Activated T-cell treated with anti-CD3 and anti-CD28 coated beads, Interleukin-2, amount 50 U/mL, for 4 hours (primary cell): ENCODE results near the gene CPA1. TPM values are rescaled to one million over a fixed set of nuclear protein-coding genes. Genes with fewer than 3 reads are reported as not detected.
A peak's percentile ranks its signal among the peaks of the same experiment; 100 is the strongest.

Source experiments
- ATAC-seq, 2 donors: fragments of 200-7000 bp; cut with Tn5 transposase; one replicate each; pipeline ENCODE4 v1.10.0; 2021
- DNase-seq: peaks from one replicate; pipeline ENCODE4 v3.0.0-alpha.2; 2020
- H3K27me3 Mint-ChIP-seq: one replicate; pipeline ENCODE4 v1.8.0; 2021; ENCODE audit warnings: low read depth, mixed read lengths
- H3K36me3 Mint-ChIP-seq: one replicate; pipeline ENCODE4 v1.8.0; 2022; ENCODE audit warnings: mixed read lengths; ENCODE audit not compliant: insufficient read depth
- H3K4me1 Mint-ChIP-seq: one replicate; pipeline ENCODE4 v1.8.0; 2021; ENCODE audit warnings: low read depth, mixed read lengths
- H3K4me3 Mint-ChIP-seq: one replicate; pipeline ENCODE4 v1.8.0; 2021; ENCODE audit warnings: mild to moderate bottlenecking, moderate library complexity, mixed read lengths
- H3K9me3 Mint-ChIP-seq: one replicate; pipeline ENCODE4 v1.8.0; 2021; ENCODE audit warnings: mixed read lengths
- total RNA-seq, 3 donors: library from RNA; stranded (reverse); gene quantifications; one replicate each; pipeline ENCODE4 v1.2.1, GENCODE V29; 2021

The CPA1 gene
- total RNA-seq, 3 donors from 2014 or later: 4.9 to 11.6 (median 7.4) TPM

DNA sequence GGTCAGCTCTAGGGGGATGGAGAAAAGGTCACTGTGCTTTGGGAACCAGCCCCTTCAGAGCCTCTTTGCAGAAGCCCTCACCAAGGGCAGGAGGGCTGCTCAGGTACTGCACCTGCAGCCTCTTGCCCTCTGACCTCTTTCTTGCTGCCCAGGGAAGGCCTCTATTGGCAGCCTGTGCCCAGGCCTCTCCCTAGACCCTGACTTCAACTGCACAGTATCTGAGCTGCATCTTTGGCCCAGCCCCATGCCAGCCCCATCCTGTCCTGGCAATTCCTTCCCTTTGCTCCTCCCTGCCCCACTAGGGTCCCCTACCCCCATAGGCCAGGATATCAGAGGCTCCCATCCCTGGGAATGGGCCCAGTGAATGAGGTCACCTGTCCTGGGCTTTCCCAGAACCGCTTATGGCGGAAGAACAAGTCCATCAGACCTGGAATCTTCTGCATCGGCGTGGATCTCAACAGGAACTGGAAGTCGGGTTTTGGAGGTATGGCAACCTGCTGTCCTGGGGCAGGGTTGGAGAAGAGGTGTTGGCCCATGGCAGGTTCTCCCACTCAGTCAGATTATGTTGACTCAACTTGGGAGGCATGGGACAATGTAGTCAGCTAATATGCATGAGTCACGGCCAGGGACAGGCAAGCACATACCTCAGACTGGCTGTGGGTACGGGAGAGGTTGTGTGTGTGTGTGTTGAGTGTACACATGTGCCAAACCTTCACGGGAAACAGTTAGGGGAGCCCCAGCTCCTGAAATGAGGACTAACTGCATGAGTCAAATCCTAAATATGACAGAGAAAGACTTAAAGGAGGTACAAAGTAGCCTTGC, 17.1 kb upstream of the CPA1 start:
- Mint-ChIP-seq H3K36me3 (no peaks in the 10 kb centered on the region), H3K9me3 (peaks cover 8% of the 10 kb centered on the region), H3K27me3 (peaks cover 3% of the 10 kb centered on the region), H3K4me1 (peaks cover 5% of the 10 kb centered on the region), H3K4me3 (no peak overlapping the region)
- ATAC-seq: peak; percentile 82 to 88
- no peak for DNase-seq

DNA sequence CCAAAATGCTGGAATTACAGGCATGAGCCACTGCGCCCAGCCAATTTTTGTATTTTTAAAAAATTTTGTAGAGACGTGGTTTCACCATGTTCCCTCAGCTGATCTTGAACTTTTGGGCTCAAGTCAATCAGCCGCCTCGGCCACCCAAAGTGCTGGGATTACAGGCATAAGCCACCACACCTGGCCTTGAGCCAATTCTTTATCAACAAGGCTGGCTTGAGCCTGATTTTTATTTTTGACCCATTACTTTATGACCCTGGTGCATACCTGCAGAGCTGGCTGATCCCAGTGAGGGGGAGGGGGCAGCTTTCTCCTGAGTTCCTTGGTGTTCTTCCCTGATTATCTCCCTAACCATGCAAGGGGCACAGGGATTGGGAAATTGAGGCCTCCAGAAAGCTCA, 15.8 kb upstream of the CPA1 start:
- H3K4me1 Mint-ChIP-seq: peaks cover 5% of the 10 kb centered on the region
- H3K36me3 Mint-ChIP-seq: no peaks in the 10 kb centered on the region

DNA sequence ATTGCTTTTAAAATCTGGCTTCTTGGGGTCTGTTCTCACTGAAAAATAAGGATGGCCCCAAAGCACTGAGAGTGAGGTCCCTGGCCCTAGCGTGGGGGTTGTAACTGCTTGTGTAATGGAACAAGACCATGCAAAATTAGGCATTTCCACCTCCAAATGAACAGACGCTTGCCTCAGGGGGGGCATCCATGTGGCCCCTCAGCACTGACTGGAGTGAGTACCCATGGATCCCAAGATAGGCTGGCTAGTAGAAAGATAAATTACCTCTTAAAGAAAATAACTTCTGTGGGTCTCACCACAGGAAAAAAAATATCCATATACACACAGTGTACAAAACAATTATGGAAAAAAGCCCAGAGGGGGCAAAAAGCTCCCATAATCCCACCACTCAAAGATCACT, 15.2 kb upstream of the CPA1 start:
- ATAC-seq (no peak), DNase-seq (no peak)
- Mint-ChIP-seq H3K27me3 (peaks cover 3% of the 10 kb centered on the region), H3K4me1 (peaks cover 5% of the 10 kb centered on the region), H3K36me3 (no peaks in the 10 kb centered on the region), H3K9me3 (no peaks in the 10 kb centered on the region), H3K4me3 (no peak overlapping the region)

More for the DNA sequence above, 15.8 kb upstream of the CPA1 start:
- ATAC-seq: no peak
- Mint-ChIP-seq H3K4me3 (no peak overlapping the region), H3K9me3 (peaks cover 4% of the 10 kb centered on the region), H3K27me3 (peaks cover 3% of the 10 kb centered on the region)
- DNase-seq: no peak

DNA sequence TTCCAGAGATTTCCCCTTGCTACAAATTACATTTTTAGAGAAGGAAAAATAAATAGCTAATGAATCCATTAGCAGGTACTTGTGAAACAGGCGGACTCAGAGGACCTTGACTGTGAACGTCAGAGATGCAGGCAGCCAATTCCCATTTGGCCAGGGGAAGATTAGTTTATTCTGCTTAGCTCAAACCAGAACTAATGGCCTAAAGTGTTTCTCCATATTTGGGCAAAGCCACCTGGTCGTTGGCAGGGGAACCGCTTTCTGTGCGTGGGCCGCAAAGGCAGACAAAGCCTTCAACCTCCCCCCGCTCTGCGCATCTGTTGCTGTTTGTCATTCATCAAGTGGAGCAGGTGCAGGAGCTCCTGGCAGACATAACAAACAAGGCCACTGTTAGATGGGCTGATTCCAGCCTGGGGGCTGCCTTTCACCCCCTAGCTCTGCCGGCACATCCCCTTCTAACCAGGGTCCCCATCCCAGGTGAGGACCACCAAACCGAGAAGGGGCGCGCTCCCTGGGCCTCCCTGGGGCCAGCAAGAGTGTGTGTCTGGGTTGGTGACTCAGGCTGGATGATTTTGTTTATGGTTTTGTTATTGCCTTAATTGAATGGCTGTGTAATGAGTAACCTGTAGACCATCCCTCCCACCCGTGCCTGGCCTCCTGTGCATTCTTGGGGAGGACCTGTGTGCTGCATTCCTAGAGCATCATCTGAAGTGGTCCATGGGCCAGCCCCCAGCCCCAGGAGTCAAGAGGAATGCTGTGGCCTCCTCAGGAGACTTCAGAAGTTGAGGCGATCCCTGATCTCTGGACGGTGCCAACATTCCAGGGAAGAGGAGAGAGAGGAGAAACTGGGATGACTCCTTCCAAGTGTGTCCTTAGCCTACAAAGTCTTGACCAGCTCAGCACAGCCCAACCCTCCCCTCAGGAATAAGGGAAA, 14.5 kb upstream of the CPA1 start:
- H3K4me3 Mint-ChIP-seq: no peak overlapping the region

DNA sequence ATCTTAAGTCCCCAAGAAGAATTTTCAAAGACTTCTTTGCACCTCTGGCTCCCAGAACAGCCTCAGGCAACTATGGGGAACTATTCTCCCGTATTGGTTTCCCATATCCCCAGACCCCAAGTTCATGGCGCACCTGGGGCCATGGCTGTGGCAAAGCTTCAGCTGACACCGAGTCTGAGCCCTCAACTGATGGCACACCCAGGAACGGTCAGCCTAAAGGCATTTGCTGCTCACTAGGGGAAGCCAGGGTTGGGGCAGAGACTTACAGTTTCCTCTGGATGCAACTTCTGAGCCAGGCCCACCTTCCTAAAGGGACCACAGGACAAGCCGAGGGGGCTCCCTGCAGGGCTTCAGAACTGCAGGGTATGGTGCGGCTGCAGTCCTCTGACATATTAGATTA, 13.7 kb upstream of the CPA1 start:
- DNase-seq: no peak
- no peaks in the 10 kb centered on the region for H3K36me3 Mint-ChIP-seq
- ATAC-seq: no peak
- H3K9me3 Mint-ChIP-seq: no peaks in the 10 kb centered on the region
- H3K4me1 Mint-ChIP-seq: peaks cover 5% of the 10 kb centered on the region
- peaks cover 3% of the 10 kb centered on the region for H3K27me3 Mint-ChIP-seq
- H3K4me3 Mint-ChIP-seq: no peak overlapping the region

More for the DNA sequence above, 14.5 kb upstream of the CPA1 start:
- H3K36me3 Mint-ChIP-seq: no peaks in the 10 kb centered on the region
- ATAC-seq: no peak
- peaks cover 3% of the 10 kb centered on the region for H3K27me3 Mint-ChIP-seq
- H3K9me3 Mint-ChIP-seq: no peaks in the 10 kb centered on the region
- H3K4me1 Mint-ChIP-seq: peaks cover 5% of the 10 kb centered on the region
- no peak for DNase-seq

DNA sequence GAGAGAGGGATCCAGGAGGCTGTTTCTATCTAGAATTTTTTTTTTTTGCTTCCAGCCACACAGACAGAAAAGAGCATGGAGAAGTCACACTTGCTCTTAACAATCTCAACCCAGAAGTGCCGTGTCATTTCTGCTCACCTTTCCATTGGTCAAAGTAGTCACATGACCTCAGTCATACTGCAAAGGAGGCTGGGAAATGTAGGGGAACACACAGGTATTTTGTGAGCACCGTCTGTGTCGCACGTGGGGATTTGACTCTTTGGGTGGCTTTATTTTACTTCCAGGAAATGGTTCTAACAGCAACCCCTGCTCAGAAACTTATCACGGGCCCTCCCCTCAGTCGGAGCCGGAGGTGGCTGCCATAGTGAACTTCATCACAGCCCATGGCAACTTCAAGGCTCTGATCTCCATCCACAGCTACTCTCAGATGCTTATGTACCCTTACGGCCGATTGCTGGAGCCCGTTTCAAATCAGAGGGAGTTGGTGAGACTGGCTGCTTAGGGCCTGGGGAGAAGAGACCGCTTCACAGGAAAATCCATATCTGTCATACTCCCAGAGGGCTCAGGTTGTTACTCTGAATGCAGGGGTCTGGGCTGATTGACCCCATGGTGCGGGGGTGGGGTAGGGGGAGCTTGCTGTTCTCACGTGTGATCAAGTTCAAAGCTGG, 13.1 kb upstream of the CPA1 start:
- Mint-ChIP-seq H3K4me1 (peaks cover 5% of the 10 kb centered on the region), H3K9me3 (no peaks in the 10 kb centered on the region), H3K36me3 (no peaks in the 10 kb centered on the region), H3K27me3 (peaks cover 3% of the 10 kb centered on the region), H3K4me3 (no peak overlapping the region)
- no peak for DNase-seq
- no peak for ATAC-seq

DNA sequence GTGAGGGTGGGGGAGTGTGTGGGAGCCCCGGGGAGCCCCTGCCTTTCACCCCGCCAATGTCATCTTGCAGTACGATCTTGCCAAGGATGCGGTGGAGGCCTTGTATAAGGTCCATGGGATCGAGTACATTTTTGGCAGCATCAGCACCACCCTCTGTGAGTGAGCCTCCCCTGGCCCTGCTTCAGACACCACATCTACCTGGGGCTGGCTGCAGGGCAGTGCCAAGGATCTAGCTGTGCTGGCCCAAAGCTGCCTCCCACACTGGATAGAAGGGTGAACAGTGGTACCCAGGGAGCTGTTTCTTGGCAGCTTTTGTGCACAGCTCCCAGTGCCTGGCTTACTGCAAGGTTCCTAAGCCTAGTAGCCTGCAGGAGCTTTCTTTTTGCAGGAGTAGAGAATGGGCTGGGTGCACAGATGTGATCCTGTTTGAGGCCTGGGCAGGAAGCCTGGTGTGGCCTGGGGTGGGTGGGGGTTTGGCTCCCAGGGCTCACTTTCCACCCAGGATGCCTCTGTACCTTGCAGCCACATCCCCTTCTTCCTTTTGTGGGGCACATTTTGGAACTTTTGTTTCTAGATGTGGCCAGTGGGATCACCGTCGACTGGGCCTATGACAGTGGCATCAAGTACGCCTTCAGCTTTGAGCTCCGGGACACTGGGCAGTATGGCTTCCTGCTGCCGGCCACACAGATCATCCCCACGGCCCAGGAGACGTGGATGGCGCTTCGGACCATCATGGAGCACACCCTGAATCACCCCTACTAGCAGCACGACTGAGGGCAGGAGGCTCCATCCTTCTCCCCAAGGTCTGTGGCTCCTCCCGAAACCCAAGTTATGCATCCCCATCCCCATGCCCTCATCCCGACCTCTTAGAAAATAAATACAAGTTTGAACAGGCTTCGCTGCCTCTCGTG, 12.2 kb upstream of the CPA1 start:
- no peaks in the 10 kb centered on the region for H3K9me3 Mint-ChIP-seq
- H3K4me1 Mint-ChIP-seq: peaks cover 5% of the 10 kb centered on the region
- ATAC-seq (no peak), DNase-seq (no peak)
- H3K36me3 Mint-ChIP-seq: no peaks in the 10 kb centered on the region
- peaks cover 3% of the 10 kb centered on the region for H3K27me3 Mint-ChIP-seq
- no peak overlapping the region for H3K4me3 Mint-ChIP-seq

- DNase-seq (no peak), ATAC-seq (peak; percentile 19 to 41)
- no peaks in the 10 kb centered on the region for H3K36me3 Mint-ChIP-seq
- H3K4me3 Mint-ChIP-seq: no peak overlapping the region
- H3K9me3 Mint-ChIP-seq: no peaks in the 10 kb centered on the region
- H3K4me1 Mint-ChIP-seq: peaks cover 5% of the 10 kb centered on the region
- peaks cover 3% of the 10 kb centered on the region for H3K27me3 Mint-ChIP-seq
Measured at GRCh38 chr7:130369110-130369711, 11.1 kb upstream of the CPA1 start.

- DNase-seq (no peak), ATAC-seq (no peak)
- H3K9me3 Mint-ChIP-seq: no peaks in the 10 kb centered on the region
- H3K36me3 Mint-ChIP-seq: no peaks in the 10 kb centered on the region
- peaks cover 3% of the 10 kb centered on the region for H3K27me3 Mint-ChIP-seq
- no peak overlapping the region for H3K4me3 Mint-ChIP-seq
- peaks cover 5% of the 10 kb centered on the region for H3K4me1 Mint-ChIP-seq
Measured at GRCh38 chr7:130369831-130370550, 10.3 kb upstream of the CPA1 start.

GRCh38 chr7:130371046-130371445, 9.2 kb upstream of the CPA1 start:
- Mint-ChIP-seq H3K27me3 (no peaks in the 10 kb centered on the region), H3K4me3 (no peak overlapping the region)

GRCh38 chr7:130372402-130373165, 7.7 kb upstream of the CPA1 start:
- no peak overlapping the region for H3K4me3 Mint-ChIP-seq
- H3K9me3 Mint-ChIP-seq: peaks cover 7% of the 10 kb centered on the region
- DNase-seq (no peak), ATAC-seq (no peak)
- no peaks in the 10 kb centered on the region for H3K27me3 Mint-ChIP-seq
- no peaks in the 10 kb centered on the region for H3K4me1 Mint-ChIP-seq
- H3K36me3 Mint-ChIP-seq: no peaks in the 10 kb centered on the region

More at GRCh38 chr7:130371046-130371445, 9.2 kb upstream of the CPA1 start:
- peaks cover under 1% of the 10 kb centered on the region for H3K9me3 Mint-ChIP-seq
- H3K4me1 Mint-ChIP-seq: peaks cover 5% of the 10 kb centered on the region
- DNase-seq: no peak
- H3K36me3 Mint-ChIP-seq: no peaks in the 10 kb centered on the region
- no peak for ATAC-seq

- Mint-ChIP-seq H3K36me3 (no peaks in the 10 kb centered on the region), H3K4me1 (no peaks in the 10 kb centered on the region), H3K9me3 (peaks cover 7% of the 10 kb centered on the region), H3K4me3 (no peak overlapping the region), H3K27me3 (no peaks in the 10 kb centered on the region)
- DNase-seq: no peak
- ATAC-seq: no peak
Measured at GRCh38 chr7:130374507-130374906, 5.8 kb upstream of the CPA1 start.
